GM21576 (cell line): ENCODE data around the gene TBC1D5.
A peak's percentile ranks its signal among the peaks of the same experiment; 100 is the strongest.
"Not testable (repeated sequence)": the region's sequence is repeated elsewhere in the genome, so short reads cannot be mapped to it uniquely, and the experiment has no call there.

Experiments
- ATAC-seq: cut with Tn5 transposase; IDR thresholded peaks from one replicate; pipeline ENCODE4 v1.9.1; 2021; ENCODE audit warnings: mild to moderate bottlenecking, moderate library complexity; ENCODE audit not compliant: unreplicated experiment

The TBC1D5 gene

GRCh38 chr3:17724122-17724521 is 18.3 kb downstream of the TBC1D5 start:
- ATAC-seq: no peak

GRCh38 chr3:17717411-17717810 is 25.0 kb downstream of the TBC1D5 start:
- ATAC-seq: no peak

GRCh38 chr3:17714473-17714872 is 28.0 kb downstream of the TBC1D5 start:
- ATAC-seq: no peak

- ATAC-seq: no peak
Observed at GRCh38 chr3:17709236-17709810, 33.1 kb downstream of the TBC1D5 start.

DNA sequence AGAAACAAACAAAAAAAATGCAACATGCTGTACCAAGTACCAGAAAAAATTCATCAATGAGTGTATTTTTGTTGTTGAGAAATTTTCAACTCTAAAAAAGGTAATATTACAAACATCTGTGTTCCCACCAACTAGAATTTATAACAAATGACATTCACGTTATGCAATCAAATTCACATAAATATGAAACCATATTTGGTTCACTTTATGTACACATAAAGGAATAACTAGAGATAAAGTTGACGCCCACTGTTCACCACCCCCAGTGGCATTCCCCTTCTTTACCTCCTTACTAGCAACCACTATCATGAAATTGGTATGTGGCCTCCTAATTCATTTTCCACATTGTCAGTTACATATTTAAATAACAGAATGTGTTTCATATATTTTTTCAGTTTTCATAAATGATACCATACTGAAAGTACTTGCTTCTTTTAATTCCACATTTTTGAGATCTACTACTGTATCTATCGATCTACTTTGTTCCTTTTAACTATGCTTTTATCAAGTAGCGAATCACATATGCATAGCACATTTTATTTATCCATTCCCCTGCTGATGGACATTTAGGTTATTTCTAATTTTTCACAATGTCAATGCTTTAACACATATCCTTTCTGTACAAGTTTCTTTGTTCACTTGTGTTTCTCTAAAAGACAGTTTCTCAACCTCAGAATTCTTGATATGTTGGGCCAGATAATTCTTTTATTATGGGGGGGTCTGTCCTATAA is 34.5 kb downstream of the TBC1D5 start:
- no peak for ATAC-seq

- not testable (repeated sequence) for ATAC-seq
Observed at GRCh38 chr3:17705991-17706390, 36.4 kb downstream of the TBC1D5 start.

DNA sequence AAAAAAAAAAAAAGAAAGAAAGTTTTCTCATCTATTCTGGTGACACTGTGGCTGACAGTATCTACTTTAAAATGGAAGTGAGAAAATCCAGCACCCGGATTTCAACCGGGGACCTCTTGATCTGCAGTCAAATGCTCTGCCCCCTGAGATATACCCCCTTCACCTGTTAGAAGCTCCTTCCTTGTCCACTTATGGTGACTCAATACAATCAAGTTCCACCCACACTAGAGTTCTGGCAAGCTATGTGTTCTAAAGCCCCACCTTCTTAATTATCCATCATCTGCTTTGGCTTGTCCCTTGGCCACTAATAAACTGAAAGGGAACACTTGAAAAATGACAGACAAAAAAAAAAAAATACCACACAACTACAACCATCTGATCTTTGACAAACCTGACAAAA is 42.6 kb downstream of the TBC1D5 start:
- not testable (repeated sequence) for ATAC-seq

DNA sequence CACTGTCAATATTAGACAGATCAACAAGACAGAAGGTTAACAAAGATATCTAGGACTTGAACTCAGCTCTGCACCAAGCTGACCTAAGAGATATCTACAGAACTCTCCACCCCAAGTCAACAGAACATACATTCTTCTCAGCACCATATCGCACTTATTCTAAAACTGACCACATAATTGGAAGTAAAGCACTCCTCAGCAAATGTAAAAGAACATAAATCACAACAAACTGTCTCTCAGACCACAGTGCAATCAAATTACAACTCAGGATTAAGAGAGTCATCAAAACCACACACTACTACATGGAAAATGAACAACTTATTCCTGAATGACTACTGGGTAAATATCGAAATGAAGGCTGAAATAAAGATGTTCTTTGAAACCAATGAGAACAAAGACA is 46.8 kb downstream of the TBC1D5 start:
- not testable (repeated sequence) for ATAC-seq

DNA sequence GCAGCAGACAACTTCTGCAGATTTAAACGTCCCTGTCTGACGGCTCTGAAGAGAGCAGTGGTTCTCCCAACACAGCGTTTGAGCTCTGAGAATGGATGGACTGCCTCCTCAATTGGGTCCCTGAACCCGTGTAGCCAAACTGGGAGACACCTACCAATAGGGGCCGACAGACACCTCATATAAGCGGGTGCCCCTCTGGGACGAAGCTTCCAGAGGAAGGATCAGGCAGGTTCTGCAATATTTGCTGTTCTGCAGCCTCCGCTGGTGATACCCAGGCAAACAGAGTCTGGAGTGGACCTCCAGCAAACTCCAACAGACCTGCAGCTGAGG is 48.8 kb downstream of the TBC1D5 start:
- not testable (repeated sequence) for ATAC-seq

GRCh38 chr3:17692846-17693669 is 49.4 kb downstream of the TBC1D5 start:
- ATAC-seq: not testable (repeated sequence)

- no peak for ATAC-seq
Observed at GRCh38 chr3:17687566-17687965, 54.9 kb downstream of the TBC1D5 start.

- no peak for ATAC-seq
Observed at GRCh38 chr3:17686613-17687012, 55.8 kb downstream of the TBC1D5 start.

- no peak for ATAC-seq
Observed at GRCh38 chr3:17683542-17684207, 58.8 kb downstream of the TBC1D5 start.

DNA sequence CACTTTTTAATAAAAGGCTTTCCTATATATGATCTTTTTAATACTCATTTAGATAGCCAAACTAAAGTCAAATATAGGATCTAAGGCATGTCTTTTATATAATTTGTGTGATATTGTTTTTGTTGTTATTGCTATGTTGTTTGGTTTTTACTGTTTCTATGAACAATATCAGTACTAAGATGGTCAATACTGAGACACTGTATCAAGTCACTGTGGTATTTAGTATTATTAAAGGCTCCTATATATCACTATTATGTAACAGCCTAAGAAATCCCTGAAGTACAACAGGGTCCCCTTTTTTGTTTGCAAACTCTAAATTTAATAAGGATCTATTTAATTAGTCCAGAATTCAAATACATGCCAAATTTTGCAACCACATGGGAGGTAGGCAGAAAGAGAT is 61.9 kb downstream of the TBC1D5 start:
- no peak for ATAC-seq

- ATAC-seq: no peak
Observed at GRCh38 chr3:17678116-17678741, 64.2 kb downstream of the TBC1D5 start.

- ATAC-seq: no peak
Observed at GRCh38 chr3:17674082-17674686, 68.2 kb downstream of the TBC1D5 start.

DNA sequence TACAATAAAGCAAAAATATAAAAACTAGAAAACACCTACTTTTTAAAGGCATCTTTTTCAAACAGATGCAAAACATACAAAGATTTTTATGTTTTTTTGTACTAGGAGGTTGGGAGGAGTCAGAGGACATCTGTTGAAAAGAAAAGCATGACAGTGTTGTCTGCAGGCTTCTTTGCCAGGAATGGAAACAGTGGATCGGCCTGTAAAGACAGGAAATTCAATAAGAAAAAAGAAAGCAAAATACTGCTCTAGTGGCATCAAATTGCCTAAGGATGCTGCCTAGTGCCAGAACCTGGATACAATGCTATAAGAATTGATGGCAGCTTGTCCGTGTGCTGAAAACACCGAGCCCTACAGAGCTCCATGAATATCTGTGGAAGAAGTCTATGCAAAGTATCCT is 69.9 kb downstream of the TBC1D5 start:
- ATAC-seq: no peak

DNA sequence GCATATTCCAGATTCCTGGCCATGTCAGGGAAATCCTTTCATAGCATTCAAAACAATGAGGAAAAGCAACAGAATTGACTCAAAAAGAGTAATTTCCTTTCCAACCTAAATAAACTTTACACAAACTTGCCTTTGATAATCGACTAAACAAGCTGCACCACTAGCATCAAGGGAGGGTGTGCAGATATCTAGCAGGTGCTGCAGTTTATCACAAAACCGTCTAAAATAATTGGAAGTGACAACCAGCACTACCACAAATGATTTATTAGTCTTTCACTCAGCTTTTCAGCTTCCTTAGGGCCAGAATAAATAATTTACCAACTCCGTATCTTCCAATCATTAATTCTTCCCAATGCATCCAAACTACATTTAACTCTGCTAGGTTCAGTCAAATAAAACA is 71.7 kb downstream of the TBC1D5 start:
- ATAC-seq: no peak

DNA sequence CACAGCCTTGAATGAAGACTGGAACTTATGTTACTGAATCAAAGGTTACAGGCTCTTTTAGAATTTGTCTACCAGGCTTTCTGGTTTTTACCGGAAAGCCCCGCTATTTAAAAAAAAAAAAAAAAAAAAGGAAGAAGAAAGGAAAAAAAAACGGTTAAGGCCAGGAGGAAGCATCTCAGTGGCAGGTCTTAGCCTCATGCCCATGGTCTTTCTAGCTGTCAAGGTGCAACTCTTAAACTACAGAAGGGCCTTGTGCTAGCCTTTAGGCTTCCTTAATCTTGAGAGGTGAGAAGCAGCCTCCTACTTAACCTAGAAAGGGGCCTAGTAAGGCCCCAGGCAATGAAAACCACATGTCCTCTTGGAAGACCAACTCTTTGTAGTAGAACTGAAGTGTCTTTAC is 77.5 kb downstream of the TBC1D5 start:
- ATAC-seq: no peak

DNA sequence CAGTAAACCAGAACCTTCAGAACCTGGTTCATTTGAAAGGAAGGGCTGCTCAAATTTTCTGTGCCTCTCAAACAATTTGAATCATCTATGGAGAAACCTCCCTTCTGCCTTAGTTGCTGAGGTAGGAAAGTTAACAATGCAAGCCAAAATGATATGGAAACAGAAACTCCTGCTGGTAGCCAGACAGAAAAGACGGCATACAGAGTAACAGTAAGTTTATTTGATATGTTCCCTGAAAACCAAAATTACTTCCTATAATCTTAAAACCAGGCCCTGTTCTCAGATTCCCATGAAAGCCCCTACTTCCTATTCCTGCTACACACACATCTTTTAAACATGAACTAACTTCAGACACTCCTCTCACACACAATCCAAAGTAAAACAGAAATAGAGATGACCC is 86.2 kb downstream of the TBC1D5 start:
- ATAC-seq: no peak

GRCh38 chr3:17655743-17656142 is 86.7 kb downstream of the TBC1D5 start:
- peak; percentile 79 for ATAC-seq
